ENCODE measurements around the gene MARCHF5.

Gene MARCHF5, protein sequence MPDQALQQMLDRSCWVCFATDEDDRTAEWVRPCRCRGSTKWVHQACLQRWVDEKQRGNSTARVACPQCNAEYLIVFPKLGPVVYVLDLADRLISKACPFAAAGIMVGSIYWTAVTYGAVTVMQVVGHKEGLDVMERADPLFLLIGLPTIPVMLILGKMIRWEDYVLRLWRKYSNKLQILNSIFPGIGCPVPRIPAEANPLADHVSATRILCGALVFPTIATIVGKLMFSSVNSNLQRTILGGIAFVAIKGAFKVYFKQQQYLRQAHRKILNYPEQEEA

DNA sequence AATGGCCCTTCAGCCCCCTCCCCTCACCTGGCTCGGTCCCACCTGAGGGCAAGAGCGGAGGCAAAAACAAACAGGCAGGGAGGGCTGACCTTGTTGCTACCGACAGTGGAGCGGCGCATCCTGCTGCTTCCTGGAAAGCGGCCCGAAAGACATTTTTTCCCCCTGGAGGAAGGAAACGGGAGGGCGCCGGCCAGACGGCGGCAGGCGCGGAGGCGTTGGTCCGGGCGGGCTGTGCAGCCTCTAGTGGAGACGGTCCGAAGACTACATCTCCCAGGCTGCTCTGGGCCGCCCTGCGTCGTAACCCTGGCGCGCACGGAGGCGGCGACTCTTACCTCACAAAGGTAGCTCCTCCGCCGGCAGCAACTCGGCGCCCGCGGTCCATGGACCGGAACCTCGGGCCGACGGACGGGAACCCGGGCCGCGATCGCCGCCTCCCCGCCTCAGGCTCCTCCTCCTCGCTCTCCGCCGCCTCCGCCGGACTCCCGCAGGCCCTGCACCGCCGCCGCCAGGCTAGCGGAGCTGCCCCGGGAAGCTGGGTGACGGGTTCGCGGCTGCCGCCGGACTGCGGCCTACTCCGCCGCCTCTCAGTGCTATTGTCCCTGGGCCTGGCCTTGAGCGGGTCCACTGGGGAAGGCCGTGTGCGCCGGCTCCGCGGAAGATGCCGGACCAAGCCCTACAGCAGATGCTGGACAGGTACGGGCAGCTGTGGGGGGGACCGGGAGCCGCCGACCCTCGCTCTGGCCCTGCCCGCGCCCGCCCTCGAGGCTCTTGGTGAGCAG lies at the start of gene MARCHF5, which contains the start of gene CPEB3:
Gene MARCHF5 (plus strand): TSS at position 331 of the 779 bp plus-strand sequence. CDS start 328 bp downstream, at position 659.
Gene CPEB3 (minus strand): TSS at position 242 of the 779 bp plus-strand sequence. CDS start 50,728 bp downstream, outside the sequence.
- peak; percentile 84 for DNase-seq

DNA sequence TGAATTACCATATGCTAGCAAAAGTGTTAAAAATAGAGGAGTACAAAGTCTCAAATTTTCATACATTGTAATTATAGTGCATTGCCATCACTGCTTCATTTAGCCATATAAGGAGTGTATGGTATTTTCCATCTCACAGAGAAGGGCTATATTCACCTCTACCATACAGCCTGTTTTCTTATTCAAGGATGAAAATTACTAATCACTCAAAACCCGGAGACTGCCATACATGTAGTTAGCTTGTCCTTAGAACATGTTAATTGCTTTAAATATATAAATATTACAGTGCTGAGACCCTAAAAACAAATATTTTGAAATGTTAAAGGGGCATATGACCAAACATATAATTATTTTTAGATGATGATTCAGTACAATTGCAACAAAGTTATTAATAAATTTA lies 49.5 kb upstream of the MARCHF5 start:
- DNase-seq = no peak

DNA sequence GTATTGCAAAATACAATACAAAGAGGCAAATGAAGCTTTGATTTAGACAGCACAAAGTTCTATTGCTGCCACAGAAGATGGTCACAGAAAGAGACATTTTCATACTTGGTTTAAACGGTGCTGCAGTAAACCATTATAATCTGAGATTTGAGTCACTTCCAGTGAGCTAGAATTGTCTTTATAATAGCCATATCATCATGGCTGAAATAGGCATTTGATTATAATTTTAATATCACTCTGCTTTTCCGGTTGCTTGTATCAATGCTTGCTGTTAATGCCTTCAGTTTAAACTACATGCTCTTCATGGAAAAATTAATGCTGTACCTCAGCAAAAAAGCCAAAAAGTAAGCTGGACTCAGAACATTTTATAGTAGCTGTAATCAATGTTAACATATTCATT lies 48.6 kb upstream of the MARCHF5 start:
- DNase-seq = no peak

DNA sequence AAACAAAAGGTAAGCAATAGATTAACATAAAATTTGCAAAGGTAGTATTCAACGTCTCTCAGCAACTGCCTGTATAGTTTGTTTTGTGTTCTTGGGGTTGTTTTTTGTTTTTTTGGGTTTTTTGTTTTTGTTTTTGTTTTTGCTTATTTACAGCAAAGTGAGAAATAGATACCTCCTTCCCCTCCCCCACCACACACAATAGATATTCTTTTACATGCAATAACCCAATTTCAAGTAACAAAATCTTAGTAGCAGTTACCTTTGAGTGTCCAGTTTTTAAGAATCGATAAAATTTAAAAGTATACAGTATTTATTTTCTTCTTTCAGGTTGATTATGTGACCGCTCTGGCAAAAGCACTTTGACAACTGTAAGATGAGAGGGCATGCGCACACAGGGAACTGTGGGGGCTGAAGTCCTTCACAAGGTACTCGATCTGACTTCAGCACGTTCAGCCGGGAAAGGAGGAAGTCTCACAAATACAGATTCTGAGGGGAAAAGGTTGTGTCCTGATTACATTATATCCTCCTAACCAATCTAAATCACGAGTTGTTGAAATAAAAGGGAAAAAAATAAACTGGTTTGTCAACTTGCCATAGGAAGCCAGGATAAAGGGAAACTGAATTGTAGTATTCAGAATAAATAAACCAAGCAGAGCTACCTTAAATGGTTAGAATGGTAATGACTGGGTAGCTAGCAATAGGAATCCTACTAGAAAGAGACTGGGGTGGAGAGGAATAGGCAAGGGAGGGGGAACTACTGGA lies 47.9 kb upstream of the MARCHF5 start:
- DNase-seq = peak; percentile 14

DNA sequence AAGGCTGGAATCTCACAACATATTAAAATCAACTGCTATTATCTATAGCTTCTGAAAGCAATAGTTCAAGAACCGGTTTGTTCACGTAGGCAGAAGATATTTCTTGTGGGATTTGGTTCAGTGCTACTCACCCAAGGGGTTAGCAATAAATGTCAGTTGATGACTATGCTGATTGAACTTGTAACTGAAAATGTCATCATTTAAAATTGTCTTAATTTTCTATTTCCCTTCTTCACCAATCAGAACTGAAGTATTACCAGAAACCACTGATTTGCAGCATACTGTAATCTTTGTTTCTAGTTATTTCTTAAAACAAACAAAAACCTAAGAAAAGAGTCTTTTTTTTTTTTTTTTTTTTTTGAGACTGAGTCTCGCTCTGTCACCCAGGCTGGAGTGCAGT lies 46.2 kb upstream of the MARCHF5 start:
- DNase-seq = no peak

DNA sequence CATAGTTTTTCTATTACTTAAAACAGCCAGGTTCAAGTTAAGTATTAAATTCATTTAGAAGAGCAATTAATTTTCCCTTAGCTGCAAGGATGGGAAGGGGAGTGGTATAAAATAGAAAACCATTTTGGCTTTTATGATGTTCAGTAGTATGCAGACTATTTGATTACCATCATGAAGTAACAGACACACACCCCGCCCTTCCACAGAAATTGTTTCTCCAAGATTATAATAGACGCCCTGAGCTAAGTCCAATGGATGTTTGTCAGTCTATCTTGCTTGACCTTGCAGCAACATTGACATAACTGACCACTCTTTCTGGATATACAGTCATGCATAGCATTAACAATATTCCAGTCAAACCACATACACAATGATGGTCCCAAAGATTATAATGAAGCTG lies 42.4 kb upstream of the MARCHF5 start:
- DNase-seq = no peak

DNA sequence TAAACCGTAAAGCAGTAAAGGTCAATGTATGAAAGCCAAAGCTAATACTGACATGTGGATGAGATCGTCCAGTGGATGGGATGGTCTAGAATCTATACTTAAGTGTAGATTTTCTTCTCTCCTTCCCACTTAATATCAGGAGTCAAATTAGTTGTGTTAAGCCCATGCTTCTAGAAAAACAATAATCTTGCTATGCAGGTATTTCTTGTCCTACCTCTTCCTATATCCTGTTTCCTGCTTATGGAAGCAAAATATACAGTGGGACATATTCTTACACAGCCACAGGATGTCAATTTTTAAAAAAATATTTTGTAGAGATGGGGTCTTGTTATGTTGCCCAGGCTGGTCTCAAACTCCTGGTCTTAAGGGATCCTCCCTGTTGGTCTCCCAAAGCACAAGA lies 27.6 kb upstream of the MARCHF5 start:
- DNase-seq = no peak

DNA sequence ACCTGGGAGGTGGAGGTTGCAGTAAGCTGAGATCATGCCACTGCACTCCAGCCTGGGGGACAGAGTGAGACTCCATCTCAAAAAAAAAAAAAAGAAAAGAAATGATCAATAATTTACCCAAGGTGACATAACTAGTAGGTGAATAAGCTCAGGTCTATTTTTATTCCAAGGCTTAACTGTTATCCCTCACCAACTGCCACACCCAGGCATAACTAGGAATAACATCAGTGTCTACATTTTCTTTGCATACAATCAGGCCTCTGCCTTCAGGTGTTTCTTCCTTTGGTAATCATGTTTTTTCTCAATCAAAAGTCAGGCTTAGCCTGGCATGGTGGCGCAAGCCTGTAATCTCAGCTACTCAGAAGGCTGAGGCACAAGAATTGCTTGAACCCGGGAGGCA lies 26.7 kb upstream of the MARCHF5 start:
- no peak for DNase-seq

DNA sequence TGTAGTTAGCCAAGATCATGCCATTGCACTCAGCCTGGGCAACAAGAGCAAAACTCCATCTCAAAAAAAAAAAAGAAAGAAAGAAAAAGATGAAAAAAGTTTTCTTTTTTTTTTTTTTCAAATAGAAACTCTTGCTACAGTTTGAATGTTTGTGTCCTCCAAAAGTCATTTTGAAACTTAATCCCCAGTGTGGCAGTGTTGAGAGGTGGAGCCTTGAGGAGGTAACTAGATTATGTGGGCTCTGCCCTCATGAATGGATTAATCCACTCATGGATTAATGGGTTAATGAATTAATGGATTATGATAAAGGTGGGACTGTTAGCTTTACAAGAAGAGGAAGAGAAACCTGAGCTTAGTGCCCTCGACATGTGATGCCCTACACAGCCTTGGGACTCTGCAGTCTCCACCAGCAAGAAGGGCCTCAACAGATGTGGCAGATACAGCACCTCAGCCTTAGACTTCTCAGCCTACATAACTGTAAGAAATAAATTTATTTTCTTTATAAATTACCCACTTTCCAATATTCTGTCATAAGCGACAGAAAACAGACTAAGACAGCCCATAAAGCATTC lies 25.2 kb upstream of the MARCHF5 start:
- no peak for DNase-seq

DNA sequence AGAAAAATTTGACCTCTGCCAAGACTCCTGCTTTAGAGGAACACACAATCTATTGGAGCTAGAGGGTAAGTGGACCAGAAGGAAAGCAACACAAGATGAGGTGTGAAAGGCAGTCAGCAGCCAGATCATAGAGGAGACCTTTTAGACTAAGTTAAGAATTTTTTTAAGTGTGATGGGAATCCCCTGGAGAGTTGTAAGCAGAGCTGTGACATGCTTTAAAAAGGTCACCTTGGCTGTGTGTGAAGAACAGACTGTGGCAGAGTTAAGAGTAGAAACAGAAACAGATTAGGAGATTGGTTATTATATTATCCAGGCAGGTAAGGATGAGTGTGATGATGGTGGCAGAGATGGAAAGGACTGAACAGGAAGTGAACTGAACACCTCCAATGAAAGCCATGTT lies 23.6 kb upstream of the MARCHF5 start:
- DNase-seq = no peak

DNA sequence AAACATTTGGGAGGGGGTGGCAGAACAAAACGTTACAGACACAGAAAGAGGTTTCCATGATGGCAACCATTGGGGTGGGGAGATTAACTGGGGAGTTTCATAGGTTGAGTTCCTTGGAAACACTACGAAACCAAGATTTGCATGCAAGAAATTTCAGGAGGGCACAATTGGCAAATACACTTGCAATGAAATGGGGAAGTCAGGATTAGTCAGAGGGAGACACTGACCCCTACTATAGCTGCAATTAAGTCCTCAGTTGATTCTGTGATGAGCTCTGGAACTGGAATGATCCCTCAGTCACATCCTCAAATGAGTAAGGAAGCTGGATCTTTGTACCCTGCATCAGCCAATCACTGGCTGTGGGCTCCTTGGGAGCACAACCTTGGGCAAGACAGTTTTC lies 22.2 kb upstream of the MARCHF5 start:
- DNase-seq = no peak

DNA sequence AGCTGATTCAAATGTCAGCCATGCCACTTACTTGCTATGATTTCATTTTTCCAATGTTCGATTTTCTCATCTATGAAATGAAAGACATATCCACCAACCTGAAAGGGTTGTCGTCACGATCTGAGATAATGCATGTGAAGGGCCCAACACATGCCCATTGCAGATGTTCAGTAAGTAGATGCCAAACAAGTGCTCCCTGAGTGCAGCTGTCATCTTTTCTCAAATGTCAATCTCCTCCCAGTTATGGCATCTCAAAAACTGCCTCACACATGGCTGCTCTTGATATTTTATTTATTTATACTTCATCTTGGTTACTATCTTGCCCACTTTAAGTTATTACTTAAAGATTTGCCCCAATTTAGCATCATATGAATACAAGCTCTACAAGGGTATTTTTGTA lies 16.9 kb upstream of the MARCHF5 start:
- DNase-seq = no peak

DNA sequence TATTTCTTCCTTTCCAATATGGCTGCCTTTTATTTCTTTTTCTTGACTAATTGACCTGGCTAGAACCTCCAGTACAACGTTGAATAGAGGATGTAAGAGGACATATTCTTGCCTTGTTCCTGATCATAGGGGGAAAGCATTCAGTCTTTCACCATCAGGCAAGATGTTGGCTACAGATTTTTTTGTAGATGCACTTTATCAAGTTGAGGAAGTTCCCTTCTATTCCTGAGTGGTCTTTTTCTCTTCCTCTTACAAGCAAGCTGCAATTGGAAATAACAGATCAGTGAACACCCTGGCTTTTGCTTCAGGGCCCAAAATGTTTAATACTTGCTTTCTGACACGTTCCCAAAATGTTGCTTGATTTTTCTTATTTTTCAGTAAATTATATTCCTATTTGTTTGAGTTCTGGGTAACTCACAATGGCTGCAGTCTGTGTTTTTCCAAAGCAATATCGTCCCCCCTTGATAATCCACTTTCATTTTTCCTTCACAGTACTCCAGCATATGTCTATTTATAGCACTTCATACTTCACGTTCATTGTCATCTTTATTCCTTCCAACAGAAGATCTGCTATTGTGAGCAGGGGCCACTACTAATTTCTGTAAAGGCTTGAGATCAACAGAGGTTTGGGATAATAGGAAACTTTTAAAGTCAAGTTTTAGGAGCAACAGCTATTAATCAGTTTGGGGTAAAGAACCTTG lies 11.8 kb upstream of the MARCHF5 start:
- DNase-seq = no peak

DNA sequence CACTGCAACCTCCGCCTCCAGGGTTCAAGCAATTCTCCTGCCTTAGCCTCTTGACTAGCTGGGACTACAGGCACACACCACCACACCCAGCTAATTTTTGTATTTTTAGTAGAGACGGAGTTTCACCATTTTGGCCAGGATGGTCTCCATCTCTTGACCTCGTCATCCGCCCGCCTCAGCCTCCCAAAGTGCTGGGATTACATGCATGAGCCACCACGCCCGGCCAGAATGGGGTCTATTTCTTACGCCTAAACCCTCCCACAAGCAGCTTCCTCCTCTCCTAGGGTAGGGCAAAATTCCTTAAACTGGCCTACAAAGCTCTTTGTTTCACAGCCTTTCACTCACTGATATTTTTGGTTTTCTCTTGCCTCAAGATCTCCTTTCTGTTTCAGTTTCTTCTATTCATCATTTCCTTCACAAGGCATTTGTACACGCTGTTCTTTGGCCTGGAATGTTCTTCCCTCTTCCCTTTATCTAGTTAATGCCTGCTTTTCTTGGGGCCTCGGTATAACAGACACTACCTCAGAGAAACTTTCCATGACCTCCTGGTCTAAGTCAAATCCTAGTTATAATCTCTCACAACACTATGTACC lies 6.8 kb upstream of the MARCHF5 start:
- DNase-seq = no peak

DNA sequence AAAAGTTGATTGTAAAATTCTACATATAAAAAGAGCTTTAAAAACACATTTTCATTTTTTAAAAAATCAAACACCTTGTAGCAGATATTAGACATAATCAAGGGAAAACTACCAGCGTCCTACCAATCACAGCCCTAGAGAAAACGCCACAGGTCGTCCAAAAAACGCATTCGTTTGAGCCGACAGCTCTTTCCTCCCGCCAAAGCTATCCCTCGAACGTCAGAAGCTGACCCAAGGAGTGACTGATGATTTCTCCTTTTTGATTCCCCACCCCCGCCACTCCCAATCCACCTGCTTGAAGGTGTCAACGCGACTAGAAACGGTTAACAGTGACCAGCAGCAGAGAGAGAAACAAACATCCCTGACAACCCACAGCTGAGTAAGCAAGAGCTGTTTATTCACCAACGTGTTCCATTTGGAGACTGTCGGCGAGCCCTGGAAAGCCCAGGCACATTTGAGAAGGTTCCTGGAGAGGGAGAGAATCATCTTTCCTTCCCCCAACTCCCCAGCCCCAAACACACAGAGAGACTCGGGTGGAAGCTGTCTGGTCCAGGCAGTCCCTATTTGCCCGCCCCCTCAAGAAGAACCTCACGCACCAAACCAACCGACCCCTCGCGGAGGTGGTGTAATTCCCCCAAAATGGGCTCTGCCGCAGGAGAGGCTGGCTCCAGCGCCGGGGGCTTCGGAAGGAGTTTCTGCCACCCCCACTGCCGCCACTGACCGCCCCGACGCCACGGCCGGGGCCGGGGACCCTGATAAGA lies 711 bp upstream of the MARCHF5 start:
- peak; percentile 69 for DNase-seq

DNA sequence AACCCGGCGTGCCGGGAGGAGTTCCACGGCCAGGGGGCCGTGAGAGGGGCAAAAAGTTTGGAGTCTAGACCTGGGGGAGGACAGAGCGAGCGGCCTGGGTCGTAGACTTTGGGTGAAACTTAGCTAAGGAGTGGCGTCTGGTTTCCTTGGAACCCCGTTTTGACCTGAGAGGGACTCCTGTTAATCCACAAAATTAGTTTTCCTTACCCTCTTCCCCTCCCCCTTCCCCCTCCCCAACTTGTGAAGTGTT lies 574 bp downstream of the MARCHF5 start:
- DNase-seq = no peak

DNA sequence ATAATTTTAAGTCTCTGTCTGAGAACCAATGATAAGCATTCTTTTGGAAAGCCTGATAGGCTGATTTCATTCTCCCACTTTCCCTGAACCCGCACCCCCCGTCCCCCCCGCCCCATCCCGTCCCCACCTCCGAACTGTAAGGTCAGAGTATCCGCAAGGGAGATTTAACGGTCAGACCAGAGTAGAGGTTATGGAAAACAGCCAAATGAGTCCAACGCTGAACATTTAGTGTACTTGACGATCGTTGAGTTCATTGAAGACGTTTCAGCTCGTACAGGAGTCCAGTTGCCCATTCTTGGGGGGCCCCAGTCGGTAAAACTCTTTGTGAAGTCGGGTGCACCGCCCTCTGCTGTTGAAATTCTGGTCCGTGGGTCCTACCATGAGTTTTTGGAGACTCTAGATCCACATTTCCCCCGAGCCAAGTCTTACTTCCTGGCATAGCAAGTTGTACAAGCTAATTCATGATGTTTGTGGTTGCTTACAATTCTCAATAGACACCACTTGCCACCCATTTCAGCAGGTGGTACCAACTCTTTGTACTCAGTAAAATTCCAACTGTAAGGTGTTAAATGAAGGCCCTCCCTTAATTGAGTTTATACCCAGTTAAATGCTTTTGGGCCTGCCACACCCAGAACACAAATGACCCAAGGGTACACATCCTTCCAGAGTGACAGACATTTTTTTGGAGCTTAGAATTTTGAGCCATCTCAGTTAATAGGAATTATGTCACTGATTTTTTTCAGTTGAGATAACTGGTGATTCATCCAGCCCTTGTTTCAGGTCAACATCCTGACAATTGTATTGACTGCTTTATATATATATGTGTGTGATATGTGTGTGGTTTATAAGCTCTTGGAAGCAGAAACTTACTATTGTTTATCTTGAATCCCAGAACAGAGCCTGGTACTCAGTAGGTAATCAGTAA lies 1.2 kb downstream of the MARCHF5 start:
- DNase-seq = peak; percentile 5

DNA sequence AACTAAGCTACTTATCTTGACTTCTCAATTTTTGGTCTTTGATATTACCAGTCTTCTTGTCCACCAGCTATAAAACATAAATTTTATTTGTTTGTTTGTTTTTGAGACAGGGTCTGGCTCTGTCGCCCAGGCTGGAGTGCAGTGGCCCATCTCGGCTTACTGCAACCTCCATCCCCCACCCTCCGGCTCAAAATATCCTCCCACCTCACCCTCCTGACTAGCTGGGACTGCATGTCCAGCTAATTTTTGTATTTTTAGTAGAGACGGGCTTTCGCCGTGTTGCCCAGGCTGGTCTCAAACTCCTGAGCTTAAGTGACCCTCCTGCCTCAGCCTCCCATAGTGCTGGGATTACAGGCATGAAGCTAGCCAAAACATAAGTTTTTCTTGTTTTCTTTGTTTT lies 7.5 kb downstream of the MARCHF5 start:
- no peak for DNase-seq

DNA sequence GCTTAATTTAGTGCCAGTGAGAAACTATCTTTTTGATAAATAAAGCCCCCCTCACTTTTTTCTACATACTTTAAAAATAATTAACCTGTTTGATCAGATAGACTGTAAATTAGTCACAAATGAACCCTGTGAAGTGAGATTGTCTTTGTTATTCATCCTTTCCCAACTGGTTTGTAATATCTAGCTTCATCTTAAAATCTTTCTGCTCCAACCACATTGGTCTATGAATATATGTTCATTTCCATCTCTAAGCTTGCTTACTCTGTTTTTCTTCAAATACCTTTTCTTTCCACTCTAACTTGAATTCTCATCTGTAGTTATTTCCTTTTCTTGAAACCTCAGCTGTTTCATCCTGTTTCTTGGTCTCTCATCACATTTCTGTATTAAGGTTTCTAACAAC lies 12.1 kb downstream of the MARCHF5 start:
- DNase-seq = no peak

DNA sequence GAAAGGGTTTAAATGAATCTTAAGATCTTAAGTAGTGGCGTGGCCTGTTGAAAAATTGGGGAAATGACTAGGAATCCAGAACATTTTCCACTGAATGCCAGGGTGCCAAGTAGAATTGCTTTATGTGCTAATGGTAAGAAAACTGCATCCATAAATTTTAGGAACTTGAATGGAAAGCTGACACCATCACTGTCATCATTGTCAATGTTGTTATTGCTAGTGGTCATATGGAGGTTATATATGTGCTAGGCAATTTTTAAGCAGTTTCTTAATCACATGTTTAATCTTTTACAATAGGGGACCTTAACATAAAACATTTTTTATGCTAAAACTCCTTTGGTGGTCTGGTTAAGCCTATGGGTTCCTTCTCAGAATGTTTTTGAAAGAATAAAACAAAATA lies 13.1 kb downstream of the MARCHF5 start:
- DNase-seq = no peak

Data from NCI-H774 (cell line).